ENCODE data around the gene ARL2BP.

GRCh38 chr16:57203451-57203850 is 41.6 kb upstream of the ARL2BP start:
- TF ChIP-seq TAF1 (IDR thresholded peaks at IDR 0.05; ENCODE audit: borderline replicate concordance, insufficient read depth, low read length) (no peak), SIN3A (IDR thresholded peaks at IDR 0.05; ENCODE audit: borderline replicate concordance, insufficient read depth, low read length) (no peak), FOXP2 (optimal IDR thresholded peaks at IDR 0.05; ENCODE audit: borderline replicate concordance, extremely low read depth, extremely low read length, insufficient read depth) (no peak)

Data from PFSK-1 (cell line).